ENCODE results near the gene WDR48. TPM values are rescaled to one million over a fixed set of nuclear protein-coding genes. Genes with fewer than 3 reads are reported as not detected.

Gene WDR48
- polyA plus RNA-seq (2012; ENCODE audit: insufficient read depth, insufficient read length) = 42.0 TPM

DNA sequence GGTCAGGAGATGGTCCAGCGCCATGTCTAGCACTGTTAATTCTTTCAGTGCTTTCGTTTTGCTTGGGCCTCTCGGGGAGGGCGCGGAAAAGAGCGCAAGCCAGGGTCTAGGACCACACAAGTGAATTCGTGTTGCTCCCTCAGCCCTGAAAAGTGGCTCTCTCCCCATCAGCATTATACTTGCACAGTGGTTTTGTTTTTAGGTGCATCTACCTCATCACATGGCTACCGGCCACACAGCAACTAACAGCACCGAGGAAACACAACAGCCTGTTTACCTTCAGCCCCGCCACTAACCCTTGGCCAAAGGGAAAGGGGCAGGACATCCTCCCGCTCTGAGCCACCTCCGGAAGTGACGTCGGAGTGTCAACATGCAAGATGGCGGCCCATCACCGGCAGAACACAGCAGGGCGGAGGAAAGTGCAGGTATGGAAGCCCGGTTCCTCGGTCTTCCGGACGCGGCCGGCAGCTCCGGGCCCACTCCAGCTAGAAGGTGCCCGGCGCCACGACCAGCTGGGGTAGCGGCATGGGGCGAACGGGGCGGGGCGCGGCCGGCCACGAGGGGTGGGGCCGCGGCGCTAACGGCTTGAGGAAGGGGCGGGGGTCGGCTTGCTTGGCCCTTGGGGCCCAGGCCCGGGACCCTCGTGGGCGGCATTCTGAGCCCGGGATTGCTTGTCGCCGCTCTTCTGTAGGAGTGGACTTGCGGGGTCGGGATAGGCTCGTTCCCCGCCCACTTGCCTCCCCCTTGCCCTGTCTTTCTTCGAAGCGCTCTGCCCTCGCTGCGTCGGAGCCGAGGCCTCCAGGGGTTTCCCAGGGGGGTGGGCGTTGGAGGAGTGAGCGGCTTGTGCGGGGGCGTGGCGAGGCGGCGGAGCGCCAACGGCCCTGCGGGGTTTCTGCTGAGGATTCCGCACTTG, at the start of gene WDR48, which contains the start of gene SCN11A:
Gene WDR48 (plus strand): TSS at position 368 of the 913 bp plus-strand sequence. CDS start 10 bp downstream, at position 378.
Gene SCN11A (minus strand): TSS at position 296 of the 913 bp plus-strand sequence. CDS start 101,582 bp downstream, outside the sequence.
- H3K4me3 ChIP-seq (ENCODE audit: low read length) = peak within 1 kb of the TSS; percentile 76
- peak; percentile 85 for DNase-seq (ENCODE audit: low read depth, low spot score)

DNA sequence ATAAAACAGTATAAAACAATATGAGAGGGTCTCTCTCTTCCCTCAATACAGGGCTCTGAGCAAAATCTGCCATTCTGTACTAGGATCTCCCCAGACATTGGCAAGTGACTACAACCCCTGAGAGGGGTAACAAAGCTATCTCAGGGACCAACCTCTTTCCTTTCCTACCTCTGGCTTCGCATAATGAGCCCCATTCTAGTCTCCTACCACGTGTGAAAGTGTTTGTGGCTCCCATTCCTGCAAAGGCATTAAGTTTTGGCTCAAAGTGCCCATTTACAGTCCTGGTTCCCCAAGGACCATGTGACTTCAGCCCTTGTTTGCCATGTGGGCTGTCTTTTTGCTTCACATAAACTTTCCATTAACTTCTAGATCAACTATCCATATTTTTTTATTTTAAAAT, 46.5 kb upstream of the WDR48 start:
- H3K4me3 ChIP-seq (ENCODE audit: low read length) = no peak overlapping the region
- DNase-seq (ENCODE audit: low read depth, low spot score) = no peak

DNA sequence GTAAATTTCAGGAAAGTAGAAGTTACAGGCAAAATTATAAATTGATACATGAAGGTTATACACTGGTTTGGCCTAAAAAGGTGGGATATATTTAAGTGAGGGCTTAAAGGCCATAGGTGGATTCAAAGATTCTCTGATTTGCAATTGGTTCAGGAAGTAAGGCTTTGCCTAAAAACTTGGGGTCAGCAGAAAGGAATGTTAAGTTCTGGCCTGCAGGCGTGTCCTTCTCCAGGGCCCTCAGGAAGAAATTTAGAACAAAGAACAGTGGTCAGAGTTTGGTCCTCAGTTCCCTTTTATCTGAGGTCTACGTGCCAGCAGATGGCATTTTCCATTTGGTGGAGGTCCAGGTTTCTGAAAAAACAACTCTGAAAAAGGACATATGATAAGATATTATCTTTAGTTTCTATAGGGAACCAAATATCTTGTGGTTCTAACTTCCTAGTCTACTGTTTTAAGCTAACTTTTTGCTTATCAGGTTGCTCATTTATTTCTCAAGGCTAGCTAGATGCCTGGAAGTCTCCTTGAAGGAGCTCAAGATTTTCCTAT, 40.6 kb upstream of the WDR48 start:
- DNase-seq (ENCODE audit: low read depth, low spot score) = no peak

DNA sequence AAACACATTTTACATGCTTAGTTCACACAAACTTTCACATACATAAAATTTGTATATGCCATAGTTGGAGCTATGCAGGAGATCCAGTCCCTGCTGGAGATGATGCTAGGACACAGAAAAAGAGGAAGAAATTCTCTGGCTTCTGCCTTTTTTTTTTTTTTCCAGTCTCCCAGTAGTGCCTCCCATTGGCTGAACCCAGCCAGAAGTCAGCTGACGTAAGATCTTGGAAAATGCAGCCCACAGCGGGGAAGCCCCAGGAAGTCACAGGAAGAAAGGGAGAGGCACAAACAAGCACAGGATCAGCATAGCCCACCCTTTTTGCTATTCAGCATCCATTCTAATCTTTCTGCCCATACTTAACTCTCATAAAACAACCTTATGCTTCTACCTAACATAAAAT, 38.5 kb upstream of the WDR48 start:
- DNase-seq (ENCODE audit: low read depth, low spot score) = no peak
- no peak overlapping the region for H3K4me3 ChIP-seq (ENCODE audit: low read length)

More for the DNA sequence above, 40.6 kb upstream of the WDR48 start:
- H3K4me3 ChIP-seq (ENCODE audit: low read length) = no peak overlapping the region

DNA sequence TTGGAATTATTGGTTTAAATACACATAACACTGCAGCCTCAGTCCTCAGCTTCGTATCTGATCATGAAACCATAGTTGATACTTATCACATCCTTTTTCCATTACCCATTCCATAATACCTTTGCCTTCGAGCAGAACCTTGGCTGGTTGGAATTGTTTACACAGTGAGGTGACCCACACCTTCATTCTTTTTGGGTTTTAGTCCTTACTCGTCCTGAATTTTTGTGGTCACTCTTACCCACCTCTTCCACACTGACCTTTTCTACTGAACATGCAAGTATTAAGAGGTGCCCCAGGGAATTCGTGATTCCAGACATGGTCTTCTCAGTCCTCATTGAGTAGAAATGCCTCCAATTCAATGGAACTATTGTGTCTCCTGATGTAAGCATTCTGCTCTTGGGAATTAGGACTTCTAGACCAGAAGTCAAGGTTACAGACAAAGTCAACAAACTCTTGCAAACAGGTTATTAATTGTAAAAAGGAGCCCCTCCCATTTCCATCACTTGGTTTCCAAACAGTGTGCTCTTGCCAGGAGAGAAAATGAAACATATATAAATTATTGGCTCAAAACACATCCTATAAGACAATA, 37.8 kb upstream of the WDR48 start:
- no peak for DNase-seq (ENCODE audit: low read depth, low spot score)
- H3K4me3 ChIP-seq (ENCODE audit: low read length) = no peak overlapping the region

DNA sequence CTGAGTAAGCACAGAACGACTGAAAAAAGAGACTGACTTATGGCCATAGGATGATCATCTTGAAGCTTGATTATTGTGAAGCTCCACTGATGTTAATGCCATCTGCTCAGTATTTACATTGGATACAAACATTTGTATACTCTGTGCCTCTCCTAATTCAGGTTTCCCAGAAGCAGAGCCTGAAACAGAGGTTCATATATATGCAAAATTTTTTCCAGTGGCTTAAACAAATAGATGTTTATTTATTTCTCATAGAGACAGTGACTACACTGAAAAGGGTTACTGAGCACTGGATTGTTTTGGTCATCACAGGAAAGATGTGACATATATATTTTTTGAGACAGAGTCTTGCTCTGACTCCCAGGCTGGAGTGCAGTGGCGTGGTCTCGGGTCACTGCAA, 36.4 kb upstream of the WDR48 start:
- no peak overlapping the region for H3K4me3 ChIP-seq (ENCODE audit: low read length)
- DNase-seq (ENCODE audit: low read depth, low spot score) = no peak

DNA sequence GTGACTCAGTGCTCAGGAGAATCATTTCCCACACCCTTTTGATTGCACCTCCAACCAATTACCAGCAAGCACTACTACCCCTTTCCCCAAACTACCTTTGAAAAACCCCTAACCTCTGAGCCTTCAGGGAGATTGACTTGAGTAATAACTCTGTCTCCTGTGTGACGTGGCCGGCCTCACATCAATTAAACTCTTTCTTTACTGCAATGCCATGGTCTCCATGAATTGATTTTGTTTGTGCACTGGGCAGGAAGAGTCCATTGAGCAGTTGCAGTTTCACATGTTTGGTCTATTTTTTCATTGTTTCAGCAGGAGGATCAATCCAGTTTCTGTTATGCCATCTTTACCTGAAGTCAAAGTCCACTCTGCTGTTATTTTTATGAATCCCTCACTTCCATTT, 32.5 kb upstream of the WDR48 start:
- no peak for DNase-seq (ENCODE audit: low read depth, low spot score)

DNA sequence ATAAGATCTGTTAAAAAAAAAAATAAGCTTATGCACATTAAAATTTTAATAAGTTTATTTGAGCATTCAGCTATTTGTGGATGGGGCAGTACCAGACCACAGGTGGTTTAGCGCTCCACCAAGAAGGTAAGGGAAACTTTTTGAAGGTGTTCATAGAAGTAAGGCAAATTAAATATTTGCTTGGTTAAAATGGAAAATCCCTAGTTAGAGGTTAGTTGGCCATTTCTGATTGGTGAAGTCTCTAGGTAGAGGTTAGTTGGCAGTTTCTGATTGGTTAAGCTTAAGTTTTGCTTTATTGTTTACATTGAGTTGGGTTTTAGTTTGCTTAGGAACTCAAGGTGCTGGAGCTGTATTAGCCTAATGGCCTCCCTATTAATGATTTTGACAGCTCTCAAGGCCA, 30.8 kb upstream of the WDR48 start:
- DNase-seq (ENCODE audit: low read depth, low spot score) = no peak
- no peak overlapping the region for H3K4me3 ChIP-seq (ENCODE audit: low read length)

More for the DNA sequence above, 32.5 kb upstream of the WDR48 start:
- H3K4me3 ChIP-seq (ENCODE audit: low read length) = no peak overlapping the region

DNA sequence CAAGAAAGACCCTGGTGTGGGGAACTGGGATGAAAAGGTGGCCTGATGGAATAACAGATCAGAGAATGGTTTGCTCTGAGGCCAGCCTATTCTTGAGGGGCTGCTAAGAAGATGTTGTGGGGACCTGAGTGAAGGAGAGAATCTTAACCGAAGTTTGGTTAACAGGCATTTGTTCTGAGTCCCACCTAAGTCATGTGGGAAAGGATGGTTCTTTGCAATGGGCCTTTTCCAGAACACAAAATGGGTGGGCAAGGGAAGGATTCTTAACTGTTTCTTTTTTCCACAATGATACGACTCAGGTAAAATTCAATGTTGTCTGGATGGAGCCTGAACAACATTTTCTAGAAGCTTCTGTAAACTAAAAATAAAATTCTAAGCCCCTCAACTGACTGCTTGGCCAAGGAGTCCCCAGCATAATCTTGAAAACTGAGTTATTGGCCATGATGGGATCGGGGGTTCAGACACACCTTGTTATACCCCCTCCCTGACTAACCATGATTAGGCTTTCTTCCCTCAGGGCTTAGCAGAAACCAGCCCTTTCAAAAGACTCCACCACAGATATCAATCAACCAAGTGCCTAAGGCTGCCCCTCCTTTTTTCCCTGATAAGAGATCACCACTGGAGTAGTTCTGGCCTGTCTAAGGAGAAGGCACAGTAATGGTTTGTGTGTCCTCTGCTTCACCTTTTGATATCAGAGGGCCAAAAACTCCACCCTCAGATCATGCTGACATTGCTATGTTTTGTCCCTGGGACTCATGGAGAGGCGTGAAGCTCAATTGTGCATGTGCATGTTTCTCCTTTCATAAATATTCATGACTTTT, 30.1 kb upstream of the WDR48 start:
- H3K4me3 ChIP-seq (ENCODE audit: low read length) = no peak overlapping the region
- no peak for DNase-seq (ENCODE audit: low read depth, low spot score)

DNA sequence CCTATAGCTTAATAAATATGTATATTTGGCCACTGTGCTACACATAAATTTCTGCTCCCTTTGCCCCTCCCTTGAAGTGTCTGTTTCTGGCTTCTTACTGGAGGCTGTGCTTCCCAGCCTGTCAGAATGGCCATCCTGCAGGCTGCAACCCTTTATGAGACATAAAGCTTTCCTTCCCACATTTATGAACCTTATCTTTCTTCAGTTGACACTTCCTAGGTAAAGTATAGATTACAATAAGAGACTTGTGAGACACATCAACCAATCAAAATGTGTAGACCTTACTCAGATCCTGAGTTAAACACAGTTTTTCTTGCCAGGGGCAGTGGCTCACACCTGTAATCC, 29.6 kb upstream of the WDR48 start:
- no peak for DNase-seq (ENCODE audit: low read depth, low spot score)
- H3K4me3 ChIP-seq (ENCODE audit: low read length) = no peak overlapping the region

DNA sequence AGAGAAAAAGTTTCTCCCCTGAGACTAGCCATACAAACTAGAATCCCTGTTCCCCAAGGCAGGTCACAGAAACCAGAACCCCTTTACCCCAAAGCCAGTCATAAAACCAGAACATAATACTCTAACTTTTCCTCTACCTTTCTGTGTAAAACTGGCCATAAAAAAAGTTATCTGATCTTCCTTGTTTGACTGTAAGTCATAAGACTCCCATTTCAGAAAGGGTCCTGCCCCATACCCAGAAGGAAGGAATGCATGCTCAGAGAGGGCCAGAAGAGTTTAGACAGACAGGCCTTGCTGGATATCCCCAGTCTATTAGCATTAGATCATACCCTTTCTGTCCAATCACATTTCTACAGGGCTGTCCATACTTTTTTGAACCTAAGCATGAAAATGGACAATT, 27.3 kb upstream of the WDR48 start:
- no peak overlapping the region for H3K4me3 ChIP-seq (ENCODE audit: low read length)
- no peak for DNase-seq (ENCODE audit: low read depth, low spot score)

DNA sequence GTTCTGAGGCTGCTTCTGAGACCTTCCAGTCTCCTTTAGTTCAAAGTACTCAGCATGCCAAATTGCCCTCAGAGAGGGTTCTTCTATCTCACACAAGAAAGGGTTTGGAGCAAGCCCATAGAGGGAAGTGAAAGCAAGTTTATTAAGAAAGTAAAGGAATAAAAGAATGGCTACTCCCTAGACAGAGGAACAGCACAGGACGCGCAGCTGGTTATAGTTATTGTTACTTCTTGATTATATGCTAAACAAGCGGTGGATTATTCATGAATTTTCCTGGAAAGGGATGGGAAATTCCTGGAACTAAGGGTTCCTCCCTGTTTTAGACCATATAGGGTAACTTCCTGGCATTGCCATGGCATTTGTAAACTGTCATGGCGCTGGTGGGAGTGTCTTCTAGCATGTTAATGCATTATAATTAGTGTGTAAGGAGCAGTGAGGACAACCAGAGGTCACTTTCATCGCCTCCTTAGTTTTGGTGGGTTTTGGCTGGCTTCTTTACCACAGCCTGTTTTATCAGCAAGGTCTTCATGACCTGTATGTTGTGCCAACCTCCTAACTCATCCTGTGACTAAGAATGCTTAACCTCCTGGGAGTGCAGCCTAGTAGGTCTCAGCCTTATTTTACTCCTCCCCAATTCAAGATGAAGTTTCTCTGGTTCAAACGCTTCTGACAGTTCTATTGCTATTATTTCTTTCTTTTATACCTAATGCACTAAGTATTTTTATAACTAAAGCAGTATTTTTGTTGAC, 26.4 kb upstream of the WDR48 start:
- no peak for DNase-seq (ENCODE audit: low read depth, low spot score)
- no peak overlapping the region for H3K4me3 ChIP-seq (ENCODE audit: low read length)

DNA sequence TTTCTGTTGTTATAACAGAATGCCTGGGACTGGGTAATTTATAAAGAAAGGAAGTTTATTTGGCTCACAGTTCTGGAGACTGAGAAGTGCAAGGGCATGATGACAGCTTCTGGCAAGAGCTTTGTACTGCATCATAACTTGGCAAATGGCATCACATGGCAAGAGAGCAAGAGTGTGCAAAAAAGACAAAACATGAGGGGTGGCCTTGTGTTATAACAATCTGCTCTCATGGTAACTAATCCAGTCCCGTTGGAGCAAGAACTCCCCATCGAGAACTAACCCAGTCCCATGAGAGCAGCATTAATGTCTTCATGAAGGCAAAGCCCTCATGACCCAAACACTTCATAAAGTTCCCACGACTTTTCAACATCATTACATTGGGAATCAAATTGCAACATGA, 23.3 kb upstream of the WDR48 start:
- DNase-seq (ENCODE audit: low read depth, low spot score) = no peak

DNA sequence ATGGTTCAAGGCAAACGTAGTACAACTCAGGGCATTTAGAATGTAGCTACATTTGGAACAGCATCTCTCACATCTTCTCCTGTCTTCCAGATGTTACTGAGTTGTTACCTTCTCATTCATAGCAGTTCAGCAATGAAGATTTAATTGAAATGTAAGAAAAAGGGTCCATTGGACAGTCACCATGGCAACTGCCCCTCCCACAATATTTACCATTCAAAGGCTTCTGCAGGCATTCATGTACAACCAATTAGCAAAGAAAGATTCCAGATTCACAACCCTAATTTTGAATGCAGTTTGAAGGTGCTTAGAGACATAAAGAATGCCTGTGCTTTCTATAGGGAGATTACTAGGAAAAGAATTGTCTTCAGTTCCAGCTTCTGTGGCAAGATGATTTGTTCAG, 22.3 kb upstream of the WDR48 start:
- no peak overlapping the region for H3K4me3 ChIP-seq (ENCODE audit: low read length)
- no peak for DNase-seq (ENCODE audit: low read depth, low spot score)

More for the DNA sequence above, 23.3 kb upstream of the WDR48 start:
- no peak overlapping the region for H3K4me3 ChIP-seq (ENCODE audit: low read length)

DNA sequence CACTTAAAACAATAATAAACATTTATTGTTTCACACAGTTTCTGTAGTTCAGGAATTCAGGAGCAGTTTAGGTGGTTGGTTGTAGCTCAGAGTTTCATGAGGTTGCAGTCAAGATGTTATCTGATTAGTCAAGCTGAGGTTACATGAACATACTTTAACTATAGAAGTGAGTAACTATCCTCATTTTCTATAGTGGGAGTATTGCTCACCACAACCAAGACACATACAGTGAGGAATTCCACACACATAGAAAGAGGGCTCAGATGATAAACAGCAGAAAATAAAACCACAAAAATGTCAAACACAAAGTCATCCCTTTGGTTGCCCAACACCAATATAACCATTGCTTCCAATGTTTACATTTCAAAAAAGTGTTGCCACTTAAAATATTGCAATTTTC, 13.7 kb upstream of the WDR48 start:
- H3K4me3 ChIP-seq (ENCODE audit: low read length) = no peak overlapping the region
- DNase-seq (ENCODE audit: low read depth, low spot score) = no peak

DNA sequence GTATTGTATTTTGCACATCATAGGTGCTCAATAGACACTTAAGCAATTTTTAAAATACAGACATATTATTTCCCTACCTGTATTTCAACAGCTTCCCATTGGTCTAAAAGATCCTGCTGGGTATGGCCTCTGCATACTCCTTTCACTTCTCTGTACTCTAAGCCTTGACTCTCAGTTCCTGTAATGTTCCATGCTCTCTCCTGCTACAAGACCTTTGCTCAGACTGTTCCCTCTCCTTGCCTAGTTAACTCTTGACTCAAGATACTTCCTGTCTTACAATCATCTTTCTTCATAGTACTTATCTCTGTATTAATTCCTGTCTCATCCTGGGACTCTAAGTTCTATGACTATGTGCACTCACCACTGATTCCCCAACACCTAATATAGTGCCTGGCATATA, 1.8 kb upstream of the WDR48 start:
- DNase-seq (ENCODE audit: low read depth, low spot score) = no peak
- no peak overlapping the region for H3K4me3 ChIP-seq (ENCODE audit: low read length)

DNA sequence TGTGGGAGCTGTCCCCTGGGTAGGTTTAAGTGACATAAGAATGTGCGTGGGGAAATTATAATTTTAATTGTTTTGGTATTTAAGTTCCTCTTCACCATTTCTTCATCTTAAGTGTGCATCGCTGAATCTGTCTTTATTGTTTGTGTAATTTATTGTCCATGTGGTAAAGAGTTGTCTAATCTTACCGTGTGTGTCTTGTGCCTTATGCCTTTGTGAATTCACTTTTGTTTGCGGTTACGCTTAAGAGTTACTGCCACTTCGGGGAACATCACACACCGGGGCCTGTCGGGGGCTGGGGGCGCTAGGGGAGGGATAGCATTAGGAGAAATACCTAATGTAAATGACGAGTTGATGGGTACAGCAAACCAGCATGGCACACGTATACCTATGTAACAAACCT, 767 bp downstream of the WDR48 start:
- no peak for DNase-seq (ENCODE audit: low read depth, low spot score)
- H3K4me3 ChIP-seq (ENCODE audit: low read length) = peak overlapping the region; percentile 76

DNA sequence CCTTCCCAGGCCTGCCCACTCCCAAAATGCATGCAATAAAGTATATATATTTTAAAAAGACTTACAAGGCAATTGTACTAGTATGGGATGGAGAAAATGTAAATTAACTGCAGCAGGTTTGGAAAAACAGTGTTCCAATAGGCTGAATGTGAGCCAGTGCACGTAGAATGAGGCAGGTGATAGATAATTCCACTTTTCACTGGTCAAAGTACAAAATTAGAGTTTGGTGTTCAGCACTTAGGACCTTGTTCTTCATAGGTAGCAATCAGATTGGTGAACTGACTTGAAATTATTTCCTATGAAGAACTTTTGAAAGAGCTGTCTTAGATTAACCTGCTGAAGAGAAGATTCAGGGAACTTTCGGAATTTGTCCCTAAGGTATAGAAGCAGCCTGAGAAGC, 1.9 kb downstream of the WDR48 start:
- DNase-seq (ENCODE audit: low read depth, low spot score) = no peak
- H3K4me3 ChIP-seq (ENCODE audit: low read length) = no peak overlapping the region

DNA sequence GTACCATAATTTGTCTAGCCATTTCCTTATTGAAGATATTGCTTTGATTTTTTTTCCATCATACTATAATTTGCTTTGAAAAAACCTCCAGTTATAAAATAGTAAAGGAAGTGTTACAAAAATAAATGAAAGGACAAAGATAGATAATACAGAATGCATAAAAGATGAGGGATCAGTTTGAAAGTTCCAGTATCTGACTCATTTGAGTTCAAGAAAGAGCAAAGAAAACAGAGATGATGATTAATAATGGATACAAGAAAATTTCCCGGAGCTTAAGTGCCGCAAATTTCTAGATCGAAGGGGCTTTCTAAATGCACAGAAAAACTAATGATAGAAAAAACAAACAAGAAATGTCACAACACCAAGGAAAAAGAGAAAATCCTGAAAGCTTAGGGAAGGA, 4.3 kb downstream of the WDR48 start:
- no peak overlapping the region for H3K4me3 ChIP-seq (ENCODE audit: low read length)
- DNase-seq (ENCODE audit: low read depth, low spot score) = no peak
